ENCODE results near the gene EPB41L2. TPM values are rescaled to one million over a fixed set of nuclear protein-coding genes. Genes with fewer than 3 reads are reported as not detected.

EPB41L2 gene
- total RNA-seq, 3 donors from 2014 or later (not counting 1 experiment from before 2014, with no cell fraction given): 6.8 to 11.4 (median 11.0) TPM

- no peaks in the 10 kb centered on the region for H3K27me3 Mint-ChIP-seq (ENCODE audit: low read depth in 2 of 2)
- ATAC-seq: no peak
Measured at GRCh38 chr6:130959951-130960350, 103.1 kb downstream of the EPB41L2 start.

DNA sequence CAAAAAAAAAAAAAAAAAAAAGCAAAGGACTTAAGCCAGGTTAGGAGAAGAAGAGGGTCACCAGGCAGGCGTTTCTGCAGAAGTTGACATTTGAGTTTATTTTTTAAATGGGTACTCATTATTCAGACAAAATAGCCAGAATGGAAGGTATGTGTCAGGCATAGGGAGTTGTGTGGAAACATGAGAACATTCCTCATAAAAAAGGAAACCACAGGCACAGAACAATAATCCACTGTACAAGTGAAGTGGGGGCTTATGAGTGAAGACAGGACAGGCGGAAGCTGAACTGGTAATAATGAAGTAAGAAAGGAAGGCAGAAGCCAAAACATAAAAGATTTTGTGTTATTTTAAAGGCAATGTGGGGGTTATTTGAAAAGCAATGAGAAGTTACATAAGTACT lies 104.6 kb downstream of the EPB41L2 start:
- H3K27me3 Mint-ChIP-seq (ENCODE audit: low read depth in 2 of 2): no peaks in the 10 kb centered on the region
- no peak overlapping the region for H3K4me3 Mint-ChIP-seq
- no peaks in the 10 kb centered on the region for H3K9me3 Mint-ChIP-seq

More at GRCh38 chr6:130959951-130960350, 103.1 kb downstream of the EPB41L2 start:
- no peaks in the 10 kb centered on the region for H3K9me3 Mint-ChIP-seq
- no peak for TF ChIP-seq CTCF (IDR thresholded peaks at IDR 0.05)
- Histone ChIP-seq H3K9me3 (ENCODE audit: control insufficient read depth, insufficient read depth, low read length) (no peaks in the 10 kb centered on the region), H3K27ac (ENCODE audit: low read length) (no peak overlapping the region), H3K36me3 (ENCODE audit: control insufficient read depth, insufficient read depth, low read length) (no peaks in the 10 kb centered on the region), H3K4me1 (ENCODE audit: control insufficient read depth, insufficient read depth, low read length) (no peaks in the 10 kb centered on the region), H3K4me3 (ENCODE audit: low read length) (no peak overlapping the region), H3K27me3 (ENCODE audit: control insufficient read depth, insufficient read depth, low read length) (no peaks in the 10 kb centered on the region)
- no peak overlapping the region for H3K4me3 Mint-ChIP-seq
- no peaks in the 10 kb centered on the region for H3K4me1 Mint-ChIP-seq
- no peak overlapping the region for H3K27ac Mint-ChIP-seq
- DNase-seq: no peak
- intact Hi-C loops (cut with micrococcal nuclease): no loop called here
- WGBS (ENCODE audit: insufficient coverage): no CpG with 5 or more reads among the region's 1 CpG
- no peaks in the 10 kb centered on the region for H3K36me3 Mint-ChIP-seq

GRCh38 chr6:130955755-130956154 lies 107.3 kb downstream of the EPB41L2 start:
- Mint-ChIP-seq H3K36me3 (no peaks in the 10 kb centered on the region), H3K9me3 (no peaks in the 10 kb centered on the region), H3K27ac (no peak overlapping the region), H3K27me3 (ENCODE audit: low read depth in 2 of 2) (no peaks in the 10 kb centered on the region), H3K4me3 (no peak overlapping the region), H3K4me1 (no peaks in the 10 kb centered on the region)
- intact Hi-C loops (cut with micrococcal nuclease): no loop called here
- Histone ChIP-seq H3K36me3 (ENCODE audit: control insufficient read depth, insufficient read depth, low read length) (no peaks in the 10 kb centered on the region), H3K4me3 (ENCODE audit: low read length) (no peak overlapping the region), H3K27me3 (ENCODE audit: control insufficient read depth, insufficient read depth, low read length) (no peaks in the 10 kb centered on the region), H3K4me1 (ENCODE audit: control insufficient read depth, insufficient read depth, low read length) (no peaks in the 10 kb centered on the region), H3K27ac (ENCODE audit: low read length) (no peak overlapping the region), H3K9me3 (ENCODE audit: control insufficient read depth, insufficient read depth, low read length) (no peaks in the 10 kb centered on the region)
- no peak for TF ChIP-seq CTCF (IDR thresholded peaks at IDR 0.05)
- WGBS (ENCODE audit: insufficient coverage): 100% methylated on average over 2 of the region's 2 CpGs
- DNase-seq (no peak), ATAC-seq (no peak)

More for the DNA sequence above, 104.6 kb downstream of the EPB41L2 start:
- H3K36me3 Mint-ChIP-seq: no peaks in the 10 kb centered on the region
- no peak for DNase-seq
- ATAC-seq: no peak
- H3K27ac Mint-ChIP-seq: no peak overlapping the region
- 100% methylated on average over 2 of the region's 2 CpGs for WGBS (ENCODE audit: insufficient coverage)
- H3K27ac ChIP-seq (ENCODE audit: low read length): no peak overlapping the region
- no peaks in the 10 kb centered on the region for H3K4me1 ChIP-seq (ENCODE audit: control insufficient read depth, insufficient read depth, low read length)
- H3K4me3 ChIP-seq (ENCODE audit: low read length): no peak overlapping the region
- no peaks in the 10 kb centered on the region for H3K4me1 Mint-ChIP-seq
- H3K36me3 ChIP-seq (ENCODE audit: control insufficient read depth, insufficient read depth, low read length): no peaks in the 10 kb centered on the region
- no peaks in the 10 kb centered on the region for H3K27me3 ChIP-seq (ENCODE audit: control insufficient read depth, insufficient read depth, low read length)
- intact Hi-C loops (cut with micrococcal nuclease): no loop called here
- no peaks in the 10 kb centered on the region for H3K9me3 ChIP-seq (ENCODE audit: control insufficient read depth, insufficient read depth, low read length)
- TF ChIP-seq CTCF (IDR thresholded peaks at IDR 0.05): no peak

DNA sequence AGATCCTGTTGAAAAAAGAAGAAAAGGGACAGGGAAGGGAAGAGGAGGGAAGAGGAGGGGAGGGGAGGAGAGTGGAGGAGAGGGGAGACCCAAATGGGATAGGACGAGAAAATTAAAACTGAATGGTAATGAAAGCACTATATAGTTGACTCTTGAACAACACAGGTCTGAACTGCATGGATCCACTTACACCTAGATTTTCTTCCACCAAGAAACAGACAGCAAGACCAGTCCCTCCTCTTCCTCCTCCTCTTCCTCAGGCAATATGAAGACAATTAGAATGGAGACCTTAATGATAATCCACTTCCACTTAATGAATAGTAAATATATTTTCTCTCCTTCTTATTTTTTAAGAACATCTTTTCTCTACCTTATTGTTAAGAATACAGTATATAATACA lies 113.5 kb downstream of the EPB41L2 start:
- DNase-seq (no peak), ATAC-seq (no peak)
- no peaks in the 10 kb centered on the region for H3K27me3 ChIP-seq (ENCODE audit: control insufficient read depth, insufficient read depth, low read length)
- no peak overlapping the region for H3K4me3 Mint-ChIP-seq
- TF ChIP-seq CTCF (IDR thresholded peaks at IDR 0.05): no peak
- no peaks in the 10 kb centered on the region for H3K4me1 Mint-ChIP-seq
- H3K36me3 Mint-ChIP-seq: no peaks in the 10 kb centered on the region
- 100% methylated on average over 1 of the region's 1 CpG for WGBS (ENCODE audit: insufficient coverage)
- no peaks in the 10 kb centered on the region for H3K4me1 ChIP-seq (ENCODE audit: control insufficient read depth, insufficient read depth, low read length)
- H3K9me3 Mint-ChIP-seq: no peaks in the 10 kb centered on the region
- H3K27ac ChIP-seq (ENCODE audit: low read length): no peak overlapping the region
- no peaks in the 10 kb centered on the region for H3K9me3 ChIP-seq (ENCODE audit: control insufficient read depth, insufficient read depth, low read length)
- intact Hi-C loops (cut with micrococcal nuclease): no loop called here
- no peak overlapping the region for H3K4me3 ChIP-seq (ENCODE audit: low read length)
- no peak overlapping the region for H3K27ac Mint-ChIP-seq
- H3K27me3 Mint-ChIP-seq (ENCODE audit: low read depth in 2 of 2): no peaks in the 10 kb centered on the region
- no peaks in the 10 kb centered on the region for H3K36me3 ChIP-seq (ENCODE audit: control insufficient read depth, insufficient read depth, low read length)

All from natural killer cell (primary cell).